RWPE1 (cell line): ENCODE data around the gene WDR81.
A peak's percentile ranks its signal among the peaks of the same experiment; 100 is the strongest.

Experiments
- CTCF ChIA-PET: fragments of 350-600 bp; sonication (Branson Sonifier 250); formaldehyde crosslinking; extraction: SDS; loops from one replicate; lab custom pipeline; 2021; lab: Yijun Ruan, JAX
- POLR2A ChIA-PET: fragments of 400-600 bp; formaldehyde crosslinking; extraction: SDS; loops from one replicate; lab custom pipeline; 2020; ENCODE audit warnings: antibody characterized with exemption; ENCODE audit not compliant: low non-redundant PET; lab: Yijun Ruan, JAX
- DNase-seq: peaks from one replicate; pipeline ENCODE4 v3.0.0; 2012; ENCODE audit warnings: low spot score
- H3K27ac ChIP-seq: fragments of 450-650 bp; 2 replicates; pipeline ENCODE4 v1.5.1; 2017
- TF ChIP-seq, protein P1 (sequence below): fragments of 450-650 bp; conservative IDR thresholded peaks from 2 replicates; pipeline ENCODE4 v1.5.1; 2017; ENCODE audit warnings: low read depth, mild to moderate bottlenecking

Gene WDR81

DNA sequence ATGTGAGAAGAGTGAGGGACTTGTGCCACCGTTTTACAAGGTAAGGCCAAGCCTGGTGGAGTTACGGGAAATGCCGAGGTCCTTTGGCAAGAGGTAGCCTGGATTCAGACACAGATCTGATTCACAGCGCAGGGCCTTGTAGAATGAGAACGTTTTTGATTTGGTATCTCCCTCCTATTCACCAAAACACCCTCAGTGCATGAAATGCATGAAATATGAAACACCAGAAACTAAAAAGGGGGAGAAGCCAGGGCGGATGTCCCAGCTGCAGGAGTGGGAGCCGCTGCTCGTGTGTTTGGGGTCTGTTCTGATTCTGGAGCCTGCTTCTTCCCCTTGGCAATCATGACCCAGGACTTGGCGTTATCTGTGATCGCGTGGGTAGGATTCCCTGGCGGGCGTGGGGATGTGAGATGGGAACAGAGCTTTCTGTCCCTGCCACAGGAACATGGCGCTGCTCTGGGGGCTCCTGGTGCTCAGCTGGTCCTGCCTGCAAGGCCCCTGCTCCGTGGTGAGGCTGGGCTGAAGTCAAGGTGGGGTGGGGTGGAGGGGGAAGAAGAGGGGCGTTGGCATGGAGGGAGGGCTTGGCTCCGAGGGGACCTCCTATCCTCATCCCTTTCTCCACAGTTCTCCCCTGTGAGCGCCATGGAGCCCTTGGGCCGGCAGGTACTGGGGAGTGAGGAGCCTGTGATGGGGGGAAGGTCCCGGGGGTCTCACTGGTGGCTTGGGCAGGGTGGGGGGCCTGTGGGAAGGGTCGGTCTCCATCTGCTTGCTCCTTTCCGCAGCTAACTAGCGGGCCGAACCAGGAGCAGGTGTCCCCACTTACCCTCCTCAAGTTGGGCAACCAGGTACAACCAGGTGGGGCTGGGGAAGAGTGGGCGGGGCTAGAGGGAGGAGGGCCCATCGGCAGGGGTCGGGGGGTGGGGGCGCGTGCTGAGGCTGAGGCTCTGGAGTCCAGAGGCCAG, 20.3 kb downstream of the WDR81 start:
- peak overlapping the region; percentile 43 for H3K27ac ChIP-seq
- no peak for DNase-seq
- TF ChIP-seq, protein P1, sequence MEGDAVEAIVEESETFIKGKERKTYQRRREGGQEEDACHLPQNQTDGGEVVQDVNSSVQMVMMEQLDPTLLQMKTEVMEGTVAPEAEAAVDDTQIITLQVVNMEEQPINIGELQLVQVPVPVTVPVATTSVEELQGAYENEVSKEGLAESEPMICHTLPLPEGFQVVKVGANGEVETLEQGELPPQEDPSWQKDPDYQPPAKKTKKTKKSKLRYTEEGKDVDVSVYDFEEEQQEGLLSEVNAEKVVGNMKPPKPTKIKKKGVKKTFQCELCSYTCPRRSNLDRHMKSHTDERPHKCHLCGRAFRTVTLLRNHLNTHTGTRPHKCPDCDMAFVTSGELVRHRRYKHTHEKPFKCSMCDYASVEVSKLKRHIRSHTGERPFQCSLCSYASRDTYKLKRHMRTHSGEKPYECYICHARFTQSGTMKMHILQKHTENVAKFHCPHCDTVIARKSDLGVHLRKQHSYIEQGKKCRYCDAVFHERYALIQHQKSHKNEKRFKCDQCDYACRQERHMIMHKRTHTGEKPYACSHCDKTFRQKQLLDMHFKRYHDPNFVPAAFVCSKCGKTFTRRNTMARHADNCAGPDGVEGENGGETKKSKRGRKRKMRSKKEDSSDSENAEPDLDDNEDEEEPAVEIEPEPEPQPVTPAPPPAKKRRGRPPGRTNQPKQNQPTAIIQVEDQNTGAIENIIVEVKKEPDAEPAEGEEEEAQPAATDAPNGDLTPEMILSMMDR: no peak
- CTCF ChIA-PET: no interaction called here
- POLR2A ChIA-PET: no interaction called here

DNA sequence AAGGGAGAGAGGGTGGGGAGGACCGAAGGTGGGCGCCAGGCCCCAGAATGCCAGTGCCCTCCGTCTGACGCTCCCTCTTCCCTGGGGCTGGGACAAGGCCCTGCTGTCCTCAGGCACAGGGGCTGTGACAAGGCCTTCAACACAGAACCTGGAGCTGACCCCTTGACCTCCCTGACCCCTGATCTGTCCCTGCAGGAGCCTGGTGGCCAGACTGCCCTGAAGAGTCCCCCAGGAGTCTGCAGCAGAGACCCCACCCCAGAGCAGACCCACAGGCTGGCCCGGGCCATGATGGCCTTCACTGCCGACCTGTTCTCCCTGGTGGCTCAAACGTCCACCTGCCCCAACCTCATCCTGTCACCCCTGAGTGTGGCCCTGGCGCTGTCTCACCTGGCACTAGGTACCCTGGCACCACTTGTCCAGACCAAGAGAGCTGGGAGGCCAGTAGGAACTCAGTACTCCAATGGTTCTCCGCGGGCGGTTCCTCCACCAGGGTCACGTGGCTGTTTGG, 21.1 kb downstream of the WDR81 start:
- CTCF ChIA-PET: no interaction called here
- POLR2A ChIA-PET: no interaction called here

DNA sequence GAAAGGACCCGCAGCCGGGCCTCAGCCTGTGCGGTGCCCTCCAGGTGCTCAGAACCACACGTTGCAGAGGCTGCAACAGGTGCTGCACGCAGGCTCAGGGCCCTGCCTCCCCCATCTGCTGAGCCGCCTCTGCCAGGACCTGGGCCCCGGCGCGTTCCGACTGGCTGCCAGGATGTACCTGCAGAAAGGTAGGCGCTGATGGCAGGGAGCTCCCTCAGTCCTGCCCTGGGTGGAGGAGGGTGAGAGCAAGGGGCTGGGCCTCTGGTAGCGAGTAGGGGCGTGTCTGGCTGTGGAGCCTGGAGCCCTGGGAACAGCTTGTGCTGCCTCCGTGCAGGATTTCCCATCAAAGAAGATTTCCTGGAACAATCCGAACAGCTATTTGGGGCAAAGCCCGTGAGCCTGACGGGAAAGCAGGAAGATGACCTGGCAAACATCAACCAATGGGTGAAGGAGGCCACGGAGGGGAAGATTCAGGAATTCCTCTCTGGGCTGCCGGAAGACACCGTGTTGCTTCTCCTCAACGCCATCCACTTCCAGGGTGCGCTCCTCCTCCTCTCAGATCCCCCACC, 22.6 kb downstream of the WDR81 start:
- DNase-seq: peak; percentile 69
- POLR2A ChIA-PET: interaction anchor here (1.1 kb wide), 1 partner anchor 23 kb away, joined by 3 read pairs; no protein-coding TSS in a partner anchor
- H3K27ac ChIP-seq: peak overlapping the region; percentile 90
- CTCF ChIA-PET: no interaction called here
- TF ChIP-seq, protein P1: no peak

More for the DNA sequence above, 21.1 kb downstream of the WDR81 start:
- TF ChIP-seq, protein P1: no peak
- DNase-seq: no peak
- H3K27ac ChIP-seq: no peak overlapping the region; the same call in none of the 2 replicates

DNA sequence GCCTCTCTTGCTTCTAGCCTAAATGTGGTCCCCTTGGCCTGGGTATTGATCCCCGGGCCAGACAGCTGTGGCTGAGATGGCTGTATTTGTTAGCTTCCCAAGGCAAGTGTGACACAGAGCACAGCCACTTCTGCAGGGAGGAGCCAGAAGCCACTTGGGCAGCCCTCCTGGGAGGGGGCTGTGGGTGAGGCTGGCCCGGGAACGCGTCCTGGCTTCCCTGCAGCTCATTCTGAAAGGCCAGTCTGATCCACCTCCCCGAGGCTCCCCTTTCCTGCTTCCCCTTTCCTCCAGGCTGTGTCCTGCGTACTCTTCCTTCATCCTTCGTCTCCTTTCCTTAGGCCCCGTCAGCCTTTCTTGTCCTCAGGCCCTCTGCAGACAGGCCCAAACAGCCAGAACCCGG, 26.1 kb downstream of the WDR81 start:
- peak overlapping the region; percentile 90 for H3K27ac ChIP-seq
- ChIA-PET POLR2A (no interaction called here), CTCF (no interaction called here)
- DNase-seq: no peak
- TF ChIP-seq, protein P1: no peak

DNA sequence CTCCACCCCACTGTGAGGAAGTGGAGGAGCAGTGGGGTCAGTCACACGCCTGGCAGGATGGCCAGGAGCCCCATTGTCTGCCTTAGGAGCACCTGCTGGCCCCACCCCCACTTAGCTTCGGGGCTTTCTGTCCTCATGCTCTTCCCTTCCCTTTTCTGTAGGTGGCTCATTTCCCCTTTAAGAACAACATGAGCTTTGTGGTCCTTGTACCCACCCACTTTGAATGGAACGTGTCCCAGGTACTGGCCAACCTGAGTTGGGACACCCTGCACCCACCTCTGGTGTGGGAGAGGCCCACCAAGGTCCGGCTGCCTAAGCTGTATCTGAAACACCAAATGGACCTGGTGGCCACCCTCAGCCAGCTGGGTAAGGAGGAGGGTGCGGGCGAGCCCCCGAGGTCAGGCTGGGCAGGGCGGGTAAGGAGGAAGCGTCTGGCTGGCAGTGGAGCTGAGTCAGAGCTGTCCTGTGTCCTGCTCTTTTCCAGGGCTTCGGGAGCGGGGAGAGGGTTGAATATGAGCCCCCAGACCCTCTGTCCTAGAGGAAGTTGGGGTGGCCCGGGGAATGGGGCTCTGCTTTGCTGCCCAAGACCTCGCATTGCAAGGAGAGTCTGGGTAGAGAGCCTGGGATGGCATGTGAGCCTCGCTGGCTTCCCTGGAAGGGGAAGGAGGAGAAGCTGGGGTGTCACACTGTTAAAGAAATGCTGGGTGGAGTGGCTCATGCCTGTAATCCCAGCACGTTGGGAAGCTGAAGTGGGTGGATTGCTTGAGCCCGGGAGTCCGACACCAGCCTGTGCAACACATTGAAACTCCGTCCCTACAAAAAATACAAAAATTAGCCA, 28.1 kb downstream of the WDR81 start:
- H3K27ac ChIP-seq: peak overlapping the region; percentile 90
- DNase-seq: peak; percentile 48
- TF ChIP-seq, protein P1: no peak
- POLR2A ChIA-PET: interaction anchor here (0.5 kb wide), 1 partner anchor 485 kb away, joined by 3 read pairs; no protein-coding TSS in a partner anchor
- CTCF ChIA-PET: interaction anchor here (0.7 kb wide), 1 partner anchor 32 kb away, joined by 3 read pairs; no protein-coding TSS in a partner anchor
